ENCODE data around the gene PHYHD1.

DNA sequence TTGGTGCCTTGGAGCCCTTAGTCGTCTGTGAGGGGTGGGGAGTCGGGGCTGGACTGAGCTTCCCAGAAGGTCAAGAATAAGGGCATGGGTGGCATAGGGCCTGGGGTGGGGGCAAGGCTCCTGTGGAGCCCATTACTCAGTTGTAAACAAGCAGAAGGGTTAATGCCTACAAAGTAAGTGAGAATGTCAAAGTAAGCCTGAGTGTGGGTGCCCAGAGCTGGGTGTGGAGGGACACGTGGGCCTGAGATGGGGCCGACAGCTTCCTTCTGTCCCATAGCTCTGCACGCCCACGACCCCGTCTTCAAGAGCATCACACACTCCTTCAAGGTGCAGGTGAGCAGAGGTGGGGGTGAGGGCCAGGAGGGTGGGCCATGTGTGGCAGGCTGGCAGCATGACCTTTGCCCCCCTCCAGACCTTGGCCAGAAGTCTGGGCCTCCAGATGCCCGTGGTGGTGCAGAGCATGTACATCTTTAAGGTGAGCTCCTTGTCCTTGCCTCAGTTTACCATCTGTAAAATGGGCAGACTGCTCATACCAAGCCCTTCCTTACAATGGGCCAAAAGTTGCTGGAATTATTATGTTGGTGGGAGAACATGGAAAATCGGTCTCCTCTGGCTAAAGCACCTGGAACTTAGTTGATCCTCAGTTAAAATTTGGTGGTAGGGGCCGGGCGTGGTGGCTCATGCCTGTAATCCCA lies 15.5 kb downstream of the PHYHD1 start:
- no peak for TF ChIP-seq MYC (CRISPR knock-in tag; IDR thresholded peaks at IDR 0.05; ENCODE audit: borderline replicate concordance)
- TF ChIP-seq, protein P1, sequence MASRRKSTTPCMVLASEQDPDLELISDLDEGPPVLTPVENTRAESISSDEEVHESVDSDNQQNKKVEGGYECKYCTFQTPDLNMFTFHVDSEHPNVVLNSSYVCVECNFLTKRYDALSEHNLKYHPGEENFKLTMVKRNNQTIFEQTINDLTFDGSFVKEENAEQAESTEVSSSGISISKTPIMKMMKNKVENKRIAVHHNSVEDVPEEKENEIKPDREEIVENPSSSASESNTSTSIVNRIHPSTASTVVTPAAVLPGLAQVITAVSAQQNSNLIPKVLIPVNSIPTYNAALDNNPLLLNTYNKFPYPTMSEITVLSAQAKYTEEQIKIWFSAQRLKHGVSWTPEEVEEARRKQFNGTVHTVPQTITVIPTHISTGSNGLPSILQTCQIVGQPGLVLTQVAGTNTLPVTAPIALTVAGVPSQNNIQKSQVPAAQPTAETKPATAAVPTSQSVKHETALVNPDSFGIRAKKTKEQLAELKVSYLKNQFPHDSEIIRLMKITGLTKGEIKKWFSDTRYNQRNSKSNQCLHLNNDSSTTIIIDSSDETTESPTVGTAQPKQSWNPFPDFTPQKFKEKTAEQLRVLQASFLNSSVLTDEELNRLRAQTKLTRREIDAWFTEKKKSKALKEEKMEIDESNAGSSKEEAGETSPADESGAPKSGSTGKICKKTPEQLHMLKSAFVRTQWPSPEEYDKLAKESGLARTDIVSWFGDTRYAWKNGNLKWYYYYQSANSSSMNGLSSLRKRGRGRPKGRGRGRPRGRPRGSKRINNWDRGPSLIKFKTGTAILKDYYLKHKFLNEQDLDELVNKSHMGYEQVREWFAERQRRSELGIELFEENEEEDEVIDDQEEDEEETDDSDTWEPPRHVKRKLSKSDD (CRISPR knock-in tag; IDR thresholded peaks at IDR 0.05; ENCODE audit: low read depth) = no peak
- TF ChIP-seq, protein P2, sequence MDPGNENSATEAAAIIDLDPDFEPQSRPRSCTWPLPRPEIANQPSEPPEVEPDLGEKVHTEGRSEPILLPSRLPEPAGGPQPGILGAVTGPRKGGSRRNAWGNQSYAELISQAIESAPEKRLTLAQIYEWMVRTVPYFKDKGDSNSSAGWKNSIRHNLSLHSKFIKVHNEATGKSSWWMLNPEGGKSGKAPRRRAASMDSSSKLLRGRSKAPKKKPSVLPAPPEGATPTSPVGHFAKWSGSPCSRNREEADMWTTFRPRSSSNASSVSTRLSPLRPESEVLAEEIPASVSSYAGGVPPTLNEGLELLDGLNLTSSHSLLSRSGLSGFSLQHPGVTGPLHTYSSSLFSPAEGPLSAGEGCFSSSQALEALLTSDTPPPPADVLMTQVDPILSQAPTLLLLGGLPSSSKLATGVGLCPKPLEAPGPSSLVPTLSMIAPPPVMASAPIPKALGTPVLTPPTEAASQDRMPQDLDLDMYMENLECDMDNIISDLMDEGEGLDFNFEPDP (CRISPR knock-in tag; conservative IDR thresholded peaks at IDR 0.05) = no peak
- TF ChIP-seq ZFP36 (IDR thresholded peaks at IDR 0.05; ENCODE audit: borderline replicate concordance, low read depth, low read length, partially characterized antibody) = no peak
- TF ChIP-seq, protein P3, sequence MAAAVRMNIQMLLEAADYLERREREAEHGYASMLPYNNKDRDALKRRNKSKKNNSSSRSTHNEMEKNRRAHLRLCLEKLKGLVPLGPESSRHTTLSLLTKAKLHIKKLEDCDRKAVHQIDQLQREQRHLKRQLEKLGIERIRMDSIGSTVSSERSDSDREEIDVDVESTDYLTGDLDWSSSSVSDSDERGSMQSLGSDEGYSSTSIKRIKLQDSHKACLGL (CRISPR knock-in tag; IDR thresholded peaks at IDR 0.05) = no peak
- TF ChIP-seq, protein P4, sequence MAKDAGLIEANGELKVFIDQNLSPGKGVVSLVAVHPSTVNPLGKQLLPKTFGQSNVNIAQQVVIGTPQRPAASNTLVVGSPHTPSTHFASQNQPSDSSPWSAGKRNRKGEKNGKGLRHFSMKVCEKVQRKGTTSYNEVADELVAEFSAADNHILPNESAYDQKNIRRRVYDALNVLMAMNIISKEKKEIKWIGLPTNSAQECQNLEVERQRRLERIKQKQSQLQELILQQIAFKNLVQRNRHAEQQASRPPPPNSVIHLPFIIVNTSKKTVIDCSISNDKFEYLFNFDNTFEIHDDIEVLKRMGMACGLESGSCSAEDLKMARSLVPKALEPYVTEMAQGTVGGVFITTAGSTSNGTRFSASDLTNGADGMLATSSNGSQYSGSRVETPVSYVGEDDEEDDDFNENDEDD (CRISPR knock-in tag; IDR thresholded peaks at IDR 0.05; ENCODE audit: borderline replicate concordance) = no peak
- TF ChIP-seq SETDB1 (CRISPR knock-in tag; IDR thresholded peaks at IDR 0.05; ENCODE audit: borderline replicate concordance) = no peak
- no peak for TF ChIP-seq RAD51 (IDR thresholded peaks at IDR 0.05; ENCODE audit: borderline replicate concordance)
- TF ChIP-seq POLR2AphosphoS5 (IDR thresholded peaks at IDR 0.05; ENCODE audit: low read depth, low read length) = no peak
- TF ChIP-seq STAG1 (CRISPR knock-in tag; IDR thresholded peaks at IDR 0.05) = no peak
- no peak for TF ChIP-seq RARG (CRISPR knock-in tag; IDR thresholded peaks at IDR 0.05; ENCODE audit: low read depth)
